MM.1S (cell line): Measurements from ENCODE around the gene NIPAL4.

Experiments used
- EZH2phosphoT487 ChIP-seq: fragments of 300-600 bp; sonication (generic); IDR thresholded peaks from 2 replicates; pipeline ENCODE4 v1.6.1; 2018; ENCODE audit warnings: antibody characterized with exemption, low read length
- TF ChIP-seq, protein P1 (sequence below): fragments of 300-600 bp; sonication (generic); IDR thresholded peaks from 2 replicates; pipeline ENCODE4 v1.5.1; 2016; ENCODE audit warnings: antibody characterized with exemption, low read length, mixed read lengths

DNA sequence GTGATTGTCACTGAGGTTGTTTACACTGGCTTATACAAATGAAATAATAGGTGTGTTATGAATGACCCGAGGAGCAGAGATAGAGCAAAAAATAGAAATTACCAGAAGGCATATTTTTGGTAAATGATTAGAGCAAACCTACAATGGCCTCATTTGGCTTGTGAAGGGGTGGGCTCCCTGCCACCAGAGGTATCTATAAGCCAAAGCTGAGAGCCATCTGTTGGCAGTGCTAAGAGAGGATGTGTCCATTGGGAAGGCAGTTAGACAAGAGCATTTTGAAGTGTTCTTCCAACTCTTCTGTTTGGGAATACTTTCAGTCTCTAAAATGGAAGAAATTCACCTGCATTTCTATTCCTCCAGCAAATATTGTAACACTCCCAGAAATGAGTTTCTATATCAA is 10.6 kb downstream of the NIPAL4 start:
- TF ChIP-seq, protein P1, sequence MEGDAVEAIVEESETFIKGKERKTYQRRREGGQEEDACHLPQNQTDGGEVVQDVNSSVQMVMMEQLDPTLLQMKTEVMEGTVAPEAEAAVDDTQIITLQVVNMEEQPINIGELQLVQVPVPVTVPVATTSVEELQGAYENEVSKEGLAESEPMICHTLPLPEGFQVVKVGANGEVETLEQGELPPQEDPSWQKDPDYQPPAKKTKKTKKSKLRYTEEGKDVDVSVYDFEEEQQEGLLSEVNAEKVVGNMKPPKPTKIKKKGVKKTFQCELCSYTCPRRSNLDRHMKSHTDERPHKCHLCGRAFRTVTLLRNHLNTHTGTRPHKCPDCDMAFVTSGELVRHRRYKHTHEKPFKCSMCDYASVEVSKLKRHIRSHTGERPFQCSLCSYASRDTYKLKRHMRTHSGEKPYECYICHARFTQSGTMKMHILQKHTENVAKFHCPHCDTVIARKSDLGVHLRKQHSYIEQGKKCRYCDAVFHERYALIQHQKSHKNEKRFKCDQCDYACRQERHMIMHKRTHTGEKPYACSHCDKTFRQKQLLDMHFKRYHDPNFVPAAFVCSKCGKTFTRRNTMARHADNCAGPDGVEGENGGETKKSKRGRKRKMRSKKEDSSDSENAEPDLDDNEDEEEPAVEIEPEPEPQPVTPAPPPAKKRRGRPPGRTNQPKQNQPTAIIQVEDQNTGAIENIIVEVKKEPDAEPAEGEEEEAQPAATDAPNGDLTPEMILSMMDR, result no peak
- no peak for TF ChIP-seq EZH2phosphoT487
